Measurements from ENCODE around the gene AMHR2. TPM values are rescaled to one million over a fixed set of nuclear protein-coding genes. Genes with fewer than 3 reads are reported as not detected.

AMHR2 gene
- total RNA-seq, 4 donors from 2014 or later = 0.27 TPM; not detected in 3

DNA sequence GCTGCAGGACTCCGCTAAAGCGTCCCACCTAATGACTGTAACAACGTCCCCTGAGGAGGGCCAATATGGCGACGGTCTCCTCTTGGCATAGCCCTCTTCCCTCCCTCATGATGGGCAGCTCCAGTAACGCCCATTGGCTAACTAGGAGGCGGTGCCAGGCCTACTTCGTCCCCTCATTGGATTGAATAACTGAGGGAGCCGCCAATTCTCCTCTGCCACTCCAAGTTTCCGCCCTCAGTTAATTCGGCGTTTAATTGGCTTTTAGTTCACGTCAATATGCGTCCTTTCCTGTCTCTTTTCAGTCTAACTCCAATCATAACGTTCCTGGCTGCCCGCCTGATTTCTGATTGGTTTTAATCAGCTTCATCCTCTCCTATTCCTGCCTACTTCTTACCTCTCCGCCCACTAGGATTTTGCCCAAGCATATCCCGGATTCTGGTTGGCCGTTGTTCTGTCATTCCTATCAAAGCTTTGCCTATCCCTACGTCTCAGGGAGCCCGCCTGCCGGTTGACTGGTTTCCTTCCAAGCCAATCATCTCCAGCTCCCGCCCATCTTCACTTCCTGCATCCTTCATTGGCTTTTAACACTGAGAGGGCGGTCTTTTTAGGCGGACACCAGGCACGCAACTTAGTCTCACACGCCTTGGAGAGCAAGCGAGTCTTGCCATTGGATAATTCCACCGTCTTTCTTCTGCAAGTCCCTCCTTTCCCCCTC, 44.1 kb upstream of the AMHR2 start:
- Histone ChIP-seq H3K27ac (peak overlapping the region; percentile 96 to 100 (median 98)), H3K4me1 (peaks cover 28 to 47% (median 43%) of the 10 kb centered on the region in 4 donors), H3K9me3 (no peaks in the 10 kb centered on the region), H3K36me3 (peaks cover 0 to 23% (median under 1%) of the 10 kb centered on the region in 4 donors), H3K27me3 (no peaks in the 10 kb centered on the region), H3K4me3 (peak overlapping the region; percentile 33 to 88 (median 74))
- peak; percentile 99 for DNase-seq
- 0 to 1% methylated on average over 9 to 29 of the region's 29 CpGs for WGBS, 2 donors (ENCODE audit: low coverage in 1 of 2)
- TF ChIP-seq, protein P1, sequence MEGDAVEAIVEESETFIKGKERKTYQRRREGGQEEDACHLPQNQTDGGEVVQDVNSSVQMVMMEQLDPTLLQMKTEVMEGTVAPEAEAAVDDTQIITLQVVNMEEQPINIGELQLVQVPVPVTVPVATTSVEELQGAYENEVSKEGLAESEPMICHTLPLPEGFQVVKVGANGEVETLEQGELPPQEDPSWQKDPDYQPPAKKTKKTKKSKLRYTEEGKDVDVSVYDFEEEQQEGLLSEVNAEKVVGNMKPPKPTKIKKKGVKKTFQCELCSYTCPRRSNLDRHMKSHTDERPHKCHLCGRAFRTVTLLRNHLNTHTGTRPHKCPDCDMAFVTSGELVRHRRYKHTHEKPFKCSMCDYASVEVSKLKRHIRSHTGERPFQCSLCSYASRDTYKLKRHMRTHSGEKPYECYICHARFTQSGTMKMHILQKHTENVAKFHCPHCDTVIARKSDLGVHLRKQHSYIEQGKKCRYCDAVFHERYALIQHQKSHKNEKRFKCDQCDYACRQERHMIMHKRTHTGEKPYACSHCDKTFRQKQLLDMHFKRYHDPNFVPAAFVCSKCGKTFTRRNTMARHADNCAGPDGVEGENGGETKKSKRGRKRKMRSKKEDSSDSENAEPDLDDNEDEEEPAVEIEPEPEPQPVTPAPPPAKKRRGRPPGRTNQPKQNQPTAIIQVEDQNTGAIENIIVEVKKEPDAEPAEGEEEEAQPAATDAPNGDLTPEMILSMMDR (IDR thresholded peaks at IDR 0.05) = no peak
- TF ChIP-seq EP300 (IDR thresholded peaks at IDR 0.05; ENCODE audit: low read depth) = no peak
- peak; percentile 87 for TF ChIP-seq POLR2A (IDR thresholded peaks at IDR 0.05)
- TF ChIP-seq POLR2AphosphoS5 (IDR thresholded peaks at IDR 0.05) = peak; percentile 83 to 96 (median 95)
- intact Hi-C loops (cut with DNase I; ENCODE audit: low total_unique reads) = no loop called here
- in situ Hi-C loops (cut with MboI; ENCODE audit: low pct_ligation_motif_present in 1 of 4, low pct_unique_long_range_greater_than_20kb in 1 of 4, low sequenced_read_pairs in 3 of 4) = no loop called here

- 1 to 2% methylated on average over 11 to 32 of the region's 71 CpGs for WGBS, 2 donors (ENCODE audit: low coverage in 1 of 2)
- Histone ChIP-seq H3K36me3 (peaks cover 0 to 28% (median 4%) of the 10 kb centered on the region in 4 donors), H3K27ac (peak within 1 kb of the TSS; percentile 96 to 100 (median 98)), H3K4me3 (peak within 1 kb of the TSS; percentile 57 to 88 (median 74)), H3K27me3 (no peaks in the 10 kb centered on the region), H3K4me1 (peaks cover 35 to 54% (median 50%) of the 10 kb centered on the region in 4 donors), H3K9me3 (no peaks in the 10 kb centered on the region)
- DNase-seq = peak; percentile 94
- in situ Hi-C loops (cut with MboI; ENCODE audit: low pct_ligation_motif_present in 1 of 4, low pct_unique_long_range_greater_than_20kb in 1 of 4, low sequenced_read_pairs in 3 of 4) = no loop called here
- TF ChIP-seq POLR2A (IDR thresholded peaks at IDR 0.05) = peak; percentile 15
- TF ChIP-seq, protein P1 (IDR thresholded peaks at IDR 0.05) = no peak
- TF ChIP-seq POLR2AphosphoS5 (IDR thresholded peaks at IDR 0.05) = peak in 2 of 3 donors; percentile 8 to 35
- intact Hi-C loops (cut with DNase I; ENCODE audit: low total_unique reads) = no loop called here
These were observed 43.4 kb upstream of the AMHR2 start, which contains the start of gene SP1 for GRCh38 chr12:53380104-53380793. SP1 (plus strand) TSS chr12:53380176; CDS start chr12:53380292, 116 bp downstream.

GRCh38 chr12:53380794-53381730, 42.6 kb upstream of the AMHR2 start:
- Histone ChIP-seq H3K36me3 (peaks cover 0 to 28% (median 6%) of the 10 kb centered on the region in 4 donors), H3K9me3 (no peaks in the 10 kb centered on the region), H3K27ac (peak overlapping the region; percentile 93 to 100 (median 98)), H3K4me3 (peak overlapping the region; percentile 21 to 88 (median 74)), H3K27me3 (no peaks in the 10 kb centered on the region), H3K4me1 (peaks cover 35 to 62% (median 58%) of the 10 kb centered on the region in 4 donors)
- intact Hi-C loops (cut with DNase I; ENCODE audit: low total_unique reads) = no loop called here
- peak; percentile 35 for DNase-seq
- no peak for TF ChIP-seq EP300 (IDR thresholded peaks at IDR 0.05; ENCODE audit: low read depth)
- peak in 1 of 3 donors; percentile 6 for TF ChIP-seq POLR2AphosphoS5 (IDR thresholded peaks at IDR 0.05)
- TF ChIP-seq POLR2A (IDR thresholded peaks at IDR 0.05) = no peak
- TF ChIP-seq, protein P1 (IDR thresholded peaks at IDR 0.05) = peak in 1 of 5 experiments; percentile 21
- in situ Hi-C loops (cut with MboI; ENCODE audit: low pct_ligation_motif_present in 1 of 4, low pct_unique_long_range_greater_than_20kb in 1 of 4, low sequenced_read_pairs in 3 of 4) = no loop called here
- WGBS, 2 donors (ENCODE audit: low coverage in 1 of 2) = 7 to 10% methylated on average over 8 to 21 of the region's 21 CpGs
